ENCODE data around the gene HERC2.

Gene HERC2

DNA sequence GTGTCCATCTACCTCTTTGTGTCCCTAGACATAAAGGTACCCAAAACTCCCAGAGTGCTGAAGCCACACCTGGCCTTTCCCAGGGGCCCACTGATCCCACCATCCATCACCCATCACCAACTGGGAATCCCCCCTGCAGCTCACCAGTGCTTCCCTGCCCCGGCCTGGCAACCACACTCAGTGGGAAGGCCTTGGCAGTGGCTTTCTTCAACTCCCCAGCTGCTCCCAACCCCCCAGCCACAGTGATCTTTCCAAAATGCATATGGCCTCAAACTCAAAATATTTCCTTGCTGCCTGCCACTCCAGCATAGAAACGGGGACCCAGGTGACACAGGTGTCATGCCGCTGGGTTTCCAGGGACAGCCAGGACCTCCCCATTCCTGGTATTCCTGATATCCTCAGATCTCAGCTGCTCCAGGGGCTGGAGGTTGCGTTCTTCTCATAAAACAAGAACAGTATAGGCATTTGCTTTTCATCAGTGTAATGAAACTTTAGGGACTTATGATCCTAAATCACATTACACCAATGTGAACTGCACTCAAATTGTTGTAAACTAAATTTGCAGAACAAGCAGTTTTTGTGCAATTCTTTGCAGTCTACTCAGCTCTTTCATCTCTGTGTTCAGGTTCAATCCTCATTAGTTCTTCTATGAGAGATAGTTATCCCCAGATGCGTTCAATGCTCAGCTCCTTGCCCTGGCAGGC is 224.2 kb downstream of the HERC2 start:
- no peak for DNase-seq (ENCODE audit: low read depth)

DNA sequence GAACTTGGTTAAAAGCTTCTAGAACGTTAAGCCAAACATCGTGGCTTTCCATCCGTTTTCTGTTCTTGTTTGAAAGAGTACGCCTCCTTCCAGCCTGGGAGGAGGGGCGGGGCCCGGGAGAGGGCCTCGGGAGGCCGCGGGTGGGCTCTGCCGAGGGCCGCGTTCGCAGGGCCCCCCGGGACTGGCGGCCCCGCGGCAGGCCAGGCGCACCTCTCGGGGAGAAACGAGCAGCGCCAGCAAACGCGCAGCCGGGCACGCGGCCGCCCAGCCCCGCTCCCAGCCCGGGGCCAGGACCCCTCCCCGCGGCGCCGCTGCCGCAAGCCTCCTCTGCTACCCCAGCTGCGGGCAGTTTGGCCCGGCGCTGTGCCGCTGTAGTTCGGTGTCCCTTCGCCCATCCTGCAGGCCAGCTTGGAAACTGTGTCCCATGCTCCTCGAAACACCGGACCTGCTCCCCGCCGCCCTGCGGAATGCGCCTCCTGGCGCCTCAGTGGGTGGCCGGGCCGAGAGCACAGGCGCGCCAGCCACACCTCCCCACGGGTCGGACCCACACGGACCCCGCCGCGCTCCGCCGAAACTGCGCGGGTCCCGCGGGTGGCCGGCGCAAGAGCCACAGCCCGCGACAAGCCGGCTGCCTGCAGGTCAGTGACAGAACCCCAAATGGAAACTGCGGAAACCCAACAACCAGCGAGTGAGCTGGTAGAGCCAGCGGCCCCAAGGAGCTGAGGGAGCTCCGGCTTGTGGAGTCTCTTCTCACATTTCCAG is 225.1 kb downstream of the HERC2 start:
- no peak for DNase-seq (ENCODE audit: low read depth)

DNA sequence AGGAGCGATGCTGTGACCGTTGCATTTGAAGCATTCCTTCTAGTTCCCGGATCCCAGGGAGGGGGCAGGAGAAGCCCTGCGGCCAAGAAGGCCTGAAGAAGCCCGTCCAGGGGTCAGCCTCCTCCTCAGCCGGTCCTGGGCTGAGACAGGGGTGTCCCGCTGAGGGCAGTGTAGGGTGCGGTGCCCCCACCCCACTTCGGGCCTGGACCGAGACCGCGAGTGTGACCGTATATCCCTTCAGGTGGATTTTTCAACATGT is 225.6 kb downstream of the HERC2 start:
- DNase-seq (ENCODE audit: low read depth) = no peak

DNA sequence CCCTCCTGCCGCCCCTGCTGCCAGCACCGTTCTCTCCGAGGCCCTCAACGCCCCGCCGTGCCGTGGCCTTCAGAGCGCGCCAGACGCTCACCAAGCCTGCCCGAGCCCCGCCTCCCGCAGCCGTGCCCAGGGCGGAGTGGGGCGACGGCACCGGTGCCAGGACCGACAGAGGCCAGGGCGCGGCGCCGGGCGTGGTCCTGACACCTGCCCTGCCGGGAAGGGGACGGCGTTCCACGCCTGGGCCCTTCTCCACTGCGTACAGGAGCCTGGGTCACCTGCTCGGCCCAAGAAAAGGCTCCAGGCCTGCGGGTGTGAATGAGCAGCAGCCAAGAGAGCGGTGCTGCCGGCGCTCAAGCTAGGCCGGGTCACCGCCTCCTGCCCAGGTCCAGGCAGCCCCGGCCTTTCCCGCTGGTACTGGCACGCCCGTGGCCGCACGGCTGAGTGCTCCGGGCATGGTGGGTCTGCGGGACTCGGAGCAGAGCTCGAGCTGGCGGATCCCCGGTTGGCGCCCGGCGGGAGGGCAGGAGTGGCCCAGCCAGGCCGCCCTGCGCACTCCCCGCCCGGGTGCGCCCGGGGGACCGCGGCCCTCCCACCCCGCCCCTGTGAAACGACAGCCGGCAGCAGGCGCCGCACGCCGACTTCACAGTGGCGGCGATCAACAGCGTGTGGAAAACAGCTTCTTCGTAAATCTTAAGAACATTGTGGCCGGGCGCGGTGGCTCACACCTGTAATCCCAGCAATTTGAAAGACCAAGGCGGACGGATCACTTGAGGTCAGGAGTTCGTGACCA is 227.1 kb downstream of the HERC2 start:
- no peak for DNase-seq (ENCODE audit: low read depth)

DNA sequence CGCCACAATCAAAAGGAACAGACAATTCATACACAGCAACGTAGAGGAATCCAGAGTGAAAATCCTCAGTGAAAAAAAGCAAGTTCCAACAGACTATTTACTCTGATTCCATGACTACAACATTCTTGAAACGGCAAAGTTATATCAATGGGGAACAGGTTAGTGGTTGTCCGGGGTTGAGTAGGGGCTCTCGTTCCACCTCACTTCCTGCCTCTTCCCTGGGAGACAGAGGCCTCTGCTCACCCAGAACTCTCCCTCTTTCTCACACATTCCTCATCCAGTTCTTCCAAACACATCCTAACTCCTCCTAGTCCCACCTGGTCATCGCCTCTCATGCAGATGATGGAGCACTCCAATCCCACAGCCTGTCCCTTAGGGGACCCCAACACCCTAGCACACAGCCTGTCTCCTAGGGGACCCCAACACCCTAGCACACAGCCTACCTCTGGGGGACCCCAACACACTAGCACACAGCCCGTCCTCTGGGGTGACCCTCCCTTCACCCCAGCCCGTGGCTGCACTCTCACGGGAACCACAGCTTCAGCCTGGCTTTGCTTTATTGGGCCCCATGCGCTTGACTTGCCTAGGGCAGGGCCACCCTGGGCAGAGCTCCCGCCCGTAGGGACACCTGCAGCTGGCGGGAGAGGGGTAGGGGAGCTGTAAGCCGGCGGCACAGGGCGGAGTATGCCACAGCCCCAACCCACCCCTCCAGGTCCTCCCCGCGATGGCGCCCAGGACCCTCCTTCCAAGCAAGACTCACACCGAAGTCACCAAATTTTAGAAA is 228.0 kb downstream of the HERC2 start:
- DNase-seq (ENCODE audit: low read depth) = no peak

DNA sequence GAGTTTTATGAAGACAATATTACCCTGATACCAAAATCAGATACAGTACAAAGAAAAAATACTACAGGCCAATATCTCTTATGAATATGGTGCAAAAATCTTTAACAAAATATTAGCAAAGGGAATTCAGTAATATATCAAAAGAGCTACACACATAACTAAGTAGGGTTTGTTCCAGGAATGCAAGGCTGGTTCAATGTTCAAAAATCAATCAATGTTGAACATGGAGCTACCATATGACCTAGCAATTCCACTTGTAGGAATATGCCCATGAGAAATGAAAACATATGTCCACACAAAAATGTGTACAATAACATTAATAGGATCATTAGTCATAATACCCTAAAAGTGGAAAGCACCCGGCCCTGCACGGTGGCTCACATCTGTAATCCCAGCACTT is 230.7 kb downstream of the HERC2 start:
- no peak for DNase-seq (ENCODE audit: low read depth)

DNA sequence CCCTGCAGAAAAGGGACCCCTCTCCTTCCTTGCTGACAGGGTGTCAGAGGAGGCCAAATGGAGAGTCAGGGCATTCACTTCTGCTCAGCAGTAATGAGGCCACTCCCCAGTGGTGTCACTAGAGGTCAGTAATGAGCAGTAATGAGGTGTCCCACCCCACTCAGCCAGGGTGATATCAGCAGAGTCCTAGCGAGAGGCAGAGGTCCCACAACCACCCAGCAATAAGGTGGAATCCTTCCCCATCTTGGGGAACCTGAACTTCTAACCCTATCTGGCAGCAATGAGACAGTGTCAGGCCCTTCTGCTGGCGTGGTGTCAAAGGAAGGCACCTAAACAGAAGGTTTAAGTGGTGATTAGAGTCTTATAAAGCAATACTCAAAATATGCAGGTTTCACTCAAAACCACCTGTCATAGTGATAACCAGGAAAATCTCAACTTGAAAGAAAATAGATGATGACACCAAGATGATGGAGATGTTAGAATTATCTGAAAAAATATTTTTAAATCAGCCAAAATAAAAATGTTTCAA is 235.7 kb downstream of the HERC2 start:
- DNase-seq (ENCODE audit: low read depth) = peak; percentile 48

DNA sequence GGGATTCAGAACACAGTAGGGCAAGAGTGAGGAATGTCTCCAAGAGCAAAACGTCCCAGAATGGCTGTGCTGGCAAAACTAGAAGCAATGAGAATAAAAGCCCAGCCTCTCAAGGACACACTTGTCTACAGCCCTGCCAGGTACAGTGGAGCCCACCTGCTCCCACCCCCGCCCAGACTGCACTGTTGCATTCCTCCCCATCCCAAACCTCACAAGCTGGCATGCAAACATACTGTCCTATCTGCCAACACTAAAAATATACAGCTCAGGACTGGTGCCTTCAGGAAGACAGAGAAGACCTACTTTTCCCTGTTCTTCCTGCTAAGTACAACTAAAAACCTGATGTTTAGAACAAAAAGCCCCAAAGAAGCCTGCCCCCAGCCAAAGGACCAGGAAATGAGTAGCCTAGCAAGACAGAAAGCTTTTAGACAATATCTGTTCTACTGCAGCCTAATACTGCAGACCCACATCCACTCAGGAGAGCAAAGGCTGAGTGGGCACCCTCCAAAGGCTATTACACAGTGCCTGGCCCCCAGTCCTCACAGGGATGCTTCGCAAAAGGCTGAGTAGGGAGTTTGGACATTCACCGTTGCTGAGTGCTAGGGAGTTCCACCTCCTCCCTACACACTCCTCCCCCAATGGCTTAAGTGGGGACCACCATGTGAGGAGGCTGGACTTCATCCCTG is 236.3 kb downstream of the HERC2 start:
- no peak for DNase-seq (ENCODE audit: low read depth)

DNA sequence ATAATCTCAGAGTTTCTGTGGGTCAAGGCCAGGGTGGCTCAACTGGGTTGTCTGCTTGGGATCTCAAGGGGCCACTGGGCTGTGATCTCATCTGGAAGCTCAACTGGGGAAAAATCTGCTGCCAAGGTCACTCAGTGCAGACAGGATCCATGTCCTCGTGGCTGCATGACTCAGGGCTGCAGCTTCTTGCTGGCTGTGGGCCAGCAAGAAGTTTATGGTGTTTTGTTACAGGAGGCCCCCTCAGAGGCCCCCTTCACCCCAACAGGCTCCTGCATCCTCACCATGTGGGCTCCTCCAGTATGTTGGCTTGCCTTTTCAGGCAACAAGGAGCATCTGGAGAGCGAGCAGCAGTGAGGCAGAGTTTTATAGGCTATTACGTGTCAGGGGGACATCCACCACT is 237.4 kb downstream of the HERC2 start:
- peak; percentile 36 for DNase-seq (ENCODE audit: low read depth)

DNA sequence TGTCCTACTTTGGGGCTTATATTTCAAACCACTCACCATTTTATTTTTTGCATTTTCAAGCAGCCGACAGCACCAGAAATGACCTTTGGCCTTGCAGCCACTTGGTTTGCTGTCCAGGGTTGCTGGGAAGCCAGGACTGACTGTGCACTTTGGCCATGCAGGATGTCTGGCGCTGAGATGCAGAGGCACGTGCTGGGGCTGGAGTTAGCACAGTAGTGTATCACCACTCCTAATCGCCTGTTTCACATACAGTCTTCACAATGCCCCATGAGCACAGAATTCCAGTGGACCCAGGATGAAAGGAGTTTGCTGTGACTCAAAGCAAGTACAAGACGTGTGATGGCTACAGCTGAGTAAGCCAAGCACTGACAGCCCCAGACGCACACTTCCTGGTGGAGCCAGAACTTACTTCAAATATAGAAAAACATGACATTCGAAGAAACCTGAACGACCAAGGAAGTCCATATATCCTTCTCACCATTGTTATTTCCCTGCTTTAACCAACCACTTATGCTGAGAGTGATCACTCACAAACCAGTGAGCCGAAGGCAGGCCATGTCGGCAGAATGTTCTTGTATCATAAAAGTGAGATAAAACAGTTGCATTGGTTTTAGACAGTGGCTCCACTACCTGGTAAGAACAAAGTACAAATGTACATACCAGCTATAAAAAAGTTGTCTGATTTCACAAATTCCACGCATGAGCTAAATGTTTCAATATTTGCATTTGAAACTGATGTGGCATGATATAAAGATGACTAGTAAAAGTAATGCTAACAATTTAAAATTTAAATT is 238.9 kb downstream of the HERC2 start:
- no peak for DNase-seq (ENCODE audit: low read depth)

DNA sequence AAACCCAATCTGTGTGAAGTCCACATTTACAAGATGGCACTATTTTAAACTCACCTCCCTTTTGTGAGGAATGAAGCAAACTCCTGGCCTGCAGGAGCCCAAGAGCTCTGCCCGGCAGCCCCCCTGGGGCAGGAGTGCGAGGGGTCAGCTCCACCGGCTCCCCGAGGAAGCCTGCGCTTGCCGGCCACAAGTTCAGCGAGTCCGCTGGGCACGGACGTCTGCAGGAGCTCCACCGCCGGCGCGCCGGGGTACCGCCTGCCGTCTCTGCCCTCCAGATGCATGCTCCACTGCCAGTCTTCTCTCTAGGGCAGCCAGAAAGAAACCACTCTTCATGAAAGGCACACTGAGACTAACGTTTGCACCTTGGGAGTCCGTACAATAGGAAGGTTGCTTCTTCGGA is 240.4 kb downstream of the HERC2 start:
- DNase-seq (ENCODE audit: low read depth) = no peak

DNA sequence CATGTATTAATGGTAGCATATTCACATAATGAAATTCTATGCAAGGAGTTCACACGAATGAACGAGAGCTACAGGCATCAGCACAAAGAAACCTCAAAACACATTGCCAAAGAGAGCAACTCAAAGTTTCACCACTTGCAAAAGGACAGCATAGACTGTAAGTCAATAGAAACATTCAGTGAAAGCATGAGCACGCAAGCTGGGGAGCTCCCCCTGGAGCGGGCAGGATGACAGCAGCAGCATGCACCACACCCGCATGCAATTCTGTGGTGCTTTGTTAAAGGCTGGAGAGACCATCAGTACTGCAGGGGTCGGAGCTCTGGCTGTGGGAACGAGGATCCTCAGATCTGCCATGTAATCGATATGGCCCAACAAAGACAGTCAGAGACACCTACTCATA is 241.6 kb downstream of the HERC2 start:
- DNase-seq (ENCODE audit: low read depth) = no peak

DNA sequence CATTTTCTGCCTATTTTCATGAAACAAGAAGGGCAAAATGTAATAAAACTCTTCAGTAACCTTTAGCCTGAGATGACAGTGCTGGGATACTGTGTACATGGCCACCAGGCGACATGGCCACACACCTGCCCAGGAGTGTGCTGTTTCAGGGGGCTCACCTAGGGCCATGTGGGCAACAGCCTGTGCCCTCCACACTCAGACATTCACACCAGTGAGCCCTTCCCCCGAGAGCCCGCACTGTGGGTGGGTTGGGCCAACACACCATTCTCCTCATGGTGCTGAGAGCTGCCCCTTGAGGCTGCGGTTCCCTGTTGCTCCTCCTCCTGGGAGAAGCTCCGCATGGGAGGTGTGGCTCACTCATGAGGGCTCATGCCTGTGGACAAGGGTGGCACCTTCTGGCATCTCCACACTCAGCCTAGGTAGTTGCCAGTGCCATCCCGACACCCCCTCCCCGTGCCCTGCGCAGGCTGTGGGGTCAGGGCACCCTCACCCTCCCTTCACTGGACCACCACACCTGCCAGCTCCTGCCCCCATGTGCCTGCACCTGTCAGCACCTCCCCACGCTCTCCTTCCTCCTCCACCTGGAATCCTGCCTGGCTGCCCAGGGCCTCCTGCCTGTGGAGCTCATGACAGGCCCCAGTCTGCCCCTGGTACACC is 242.5 kb downstream of the HERC2 start:
- no peak for DNase-seq (ENCODE audit: low read depth)

DNA sequence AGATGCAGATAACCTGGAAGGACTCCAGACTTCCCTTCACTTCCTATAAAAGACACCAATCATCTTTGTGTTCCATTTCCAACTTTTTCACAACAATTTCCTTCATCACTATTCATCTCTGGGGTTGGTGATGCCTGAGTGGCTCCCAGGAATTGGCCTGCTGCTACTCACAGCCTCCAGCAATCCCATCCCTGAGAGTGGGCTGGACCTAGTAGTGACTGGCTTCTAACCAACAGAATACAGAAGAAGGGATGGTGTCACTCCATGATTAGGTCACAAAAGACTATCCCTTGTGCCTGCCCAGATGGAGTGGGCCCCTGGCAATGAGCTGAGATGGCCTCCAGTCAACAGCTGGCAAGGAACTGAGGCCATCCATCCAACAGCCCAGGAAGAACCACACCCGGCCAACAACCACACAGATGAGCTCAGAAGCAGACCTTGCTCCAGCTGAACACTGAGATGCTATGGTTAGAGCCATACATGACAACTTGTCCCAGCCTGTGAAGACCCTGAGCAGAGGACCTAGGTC is 243.7 kb downstream of the HERC2 start:
- DNase-seq (ENCODE audit: low read depth) = no peak

DNA sequence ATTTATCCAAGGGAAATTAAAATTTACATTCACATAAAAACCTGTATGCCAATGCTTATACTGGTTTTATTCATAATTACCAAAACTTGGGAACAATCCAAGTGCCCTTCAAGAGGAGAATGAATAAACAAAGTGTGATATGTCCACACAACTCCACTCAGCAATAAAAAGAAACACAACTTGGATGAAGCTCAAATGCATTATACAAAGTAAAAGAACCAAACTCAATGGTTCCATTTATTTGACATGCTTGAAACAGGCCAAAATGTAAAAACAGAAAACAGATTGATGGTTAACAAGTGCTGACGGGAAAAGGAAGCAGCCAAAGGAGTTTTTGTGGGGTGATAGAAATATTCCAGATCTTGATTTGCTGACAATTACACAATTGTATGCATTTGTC is 246.4 kb downstream of the HERC2 start:
- DNase-seq (ENCODE audit: low read depth) = no peak

DNA sequence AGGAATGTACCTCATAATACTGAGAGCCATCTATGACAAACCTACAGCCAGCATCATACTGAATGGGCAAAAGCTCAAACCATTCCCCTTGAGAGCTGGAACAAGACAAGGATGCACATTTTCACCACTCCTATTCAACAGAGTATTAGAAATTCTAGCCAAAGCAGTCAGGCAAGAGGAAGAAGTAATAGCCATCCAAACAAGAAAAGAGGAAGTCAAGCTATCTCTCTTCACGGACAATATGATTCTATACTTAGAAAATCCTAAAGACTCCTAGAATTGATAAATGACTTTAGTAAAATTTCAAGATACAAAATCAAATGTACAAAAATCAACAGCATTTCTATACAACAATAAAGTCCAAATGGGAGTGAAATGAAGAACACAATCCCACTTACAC is 253.0 kb downstream of the HERC2 start:
- no peak for DNase-seq (ENCODE audit: low read depth)

DNA sequence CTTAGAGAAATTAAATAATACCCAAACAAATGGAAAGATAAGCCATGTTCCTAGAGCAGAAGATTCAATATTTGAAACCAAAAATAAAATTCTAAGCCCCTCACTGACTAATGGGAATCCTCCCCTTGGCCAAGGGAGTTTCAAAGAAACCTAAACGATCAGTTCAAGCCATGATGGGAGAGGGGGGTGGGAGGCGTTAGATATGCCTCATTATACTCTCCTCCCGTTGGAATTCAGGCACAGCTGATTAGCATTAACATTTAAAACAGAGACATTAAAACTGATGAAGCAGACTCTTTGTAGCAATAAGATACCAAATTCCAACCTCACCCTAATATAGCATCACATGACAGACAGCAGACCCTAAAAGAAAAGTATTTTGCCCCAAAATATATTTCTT is 255.7 kb downstream of the HERC2 start:
- DNase-seq (ENCODE audit: low read depth) = no peak

Measured in amniotic epithelial cell (primary cell).